Measurements from ENCODE around the gene PLCG2.

GRCh38 chr16:81803332-81803731, 24.2 kb downstream of the PLCG2 start:
- TF ChIP-seq CTCF (IDR thresholded peaks at IDR 0.05) (no peak), EP300 (IDR thresholded peaks at IDR 0.05) (no peak)

Data from ovary (tissue), 3 donors.